Measurements from ENCODE around the gene PDE8B.

DNA sequence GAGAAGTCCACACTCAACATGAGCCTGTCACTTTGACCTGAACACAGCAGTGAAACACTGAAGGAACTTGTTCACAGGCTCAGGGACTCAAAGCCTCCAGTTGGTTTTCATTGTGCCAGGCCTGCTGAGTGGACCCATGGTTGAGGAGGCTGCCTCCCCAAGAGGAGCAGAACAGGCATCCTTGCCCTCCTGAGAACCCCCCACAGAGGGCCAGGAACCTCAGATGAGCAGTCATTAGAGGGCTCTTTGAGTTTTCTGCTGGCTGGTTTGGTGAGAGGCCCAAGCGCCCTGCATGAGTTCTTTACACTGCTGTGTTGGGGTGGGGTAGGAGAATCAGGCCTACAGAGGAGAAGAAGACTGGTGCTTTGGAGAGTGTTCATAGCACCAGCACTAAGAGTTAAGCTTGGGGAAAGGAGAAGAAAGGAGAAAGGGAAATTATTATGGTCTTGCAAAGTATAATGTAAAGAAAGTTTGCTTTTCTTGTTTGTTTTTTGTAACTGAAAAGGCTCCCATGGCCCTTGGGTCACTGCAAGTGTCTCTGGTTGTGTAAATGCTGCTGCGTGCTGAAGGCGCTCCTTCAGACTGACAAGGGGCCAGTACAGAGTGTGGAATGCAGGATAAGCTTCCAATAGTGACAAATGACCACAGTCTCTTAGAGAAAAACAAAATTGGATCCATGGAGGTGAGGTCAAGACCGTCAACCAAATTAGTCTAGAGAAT, 100.2 kb downstream of the PDE8B start:
- TF ChIP-seq POLR2A (IDR thresholded peaks at IDR 0.05) = no peak
- TF ChIP-seq, protein P1, sequence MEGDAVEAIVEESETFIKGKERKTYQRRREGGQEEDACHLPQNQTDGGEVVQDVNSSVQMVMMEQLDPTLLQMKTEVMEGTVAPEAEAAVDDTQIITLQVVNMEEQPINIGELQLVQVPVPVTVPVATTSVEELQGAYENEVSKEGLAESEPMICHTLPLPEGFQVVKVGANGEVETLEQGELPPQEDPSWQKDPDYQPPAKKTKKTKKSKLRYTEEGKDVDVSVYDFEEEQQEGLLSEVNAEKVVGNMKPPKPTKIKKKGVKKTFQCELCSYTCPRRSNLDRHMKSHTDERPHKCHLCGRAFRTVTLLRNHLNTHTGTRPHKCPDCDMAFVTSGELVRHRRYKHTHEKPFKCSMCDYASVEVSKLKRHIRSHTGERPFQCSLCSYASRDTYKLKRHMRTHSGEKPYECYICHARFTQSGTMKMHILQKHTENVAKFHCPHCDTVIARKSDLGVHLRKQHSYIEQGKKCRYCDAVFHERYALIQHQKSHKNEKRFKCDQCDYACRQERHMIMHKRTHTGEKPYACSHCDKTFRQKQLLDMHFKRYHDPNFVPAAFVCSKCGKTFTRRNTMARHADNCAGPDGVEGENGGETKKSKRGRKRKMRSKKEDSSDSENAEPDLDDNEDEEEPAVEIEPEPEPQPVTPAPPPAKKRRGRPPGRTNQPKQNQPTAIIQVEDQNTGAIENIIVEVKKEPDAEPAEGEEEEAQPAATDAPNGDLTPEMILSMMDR (IDR thresholded peaks at IDR 0.05) = no peak

All from esophagus squamous epithelium (tissue), 4 donors.